PC-3 (cell line): ENCODE data around the gene CMAS. TPM values are rescaled to one million over a fixed set of nuclear protein-coding genes. Genes with fewer than 3 reads are reported as not detected.

Experiments used
- ATAC-seq: fragments of 200-7000 bp; cut with Tn5 transposase; 2 replicates; pipeline ENCODE4 v1.9.1; 2020; ENCODE audit warnings: mild to moderate bottlenecking, moderate library complexity
- BruUV-seq: library from RNA; stranded (reverse); fragments of 400-500 nt; replicated peaks from 2 replicates; lab custom pipeline; 2021; lab: Mats Ljungman, UMichigan
- CTCF ChIA-PET: fragments of 300-600 bp; sonication (Branson Sonifier 250); formaldehyde crosslinking; loops from one replicate; lab custom pipeline; 2022; ENCODE audit warnings: antibody characterized with exemption; lab: Charles Lee
- POLR2A ChIA-PET: fragments of 300-600 bp; sonication (Branson Sonifier 250); formaldehyde crosslinking; loops from one replicate; lab custom pipeline; 2022; ENCODE audit warnings: antibody characterized with exemption; ENCODE audit not compliant: unreplicated experiment; lab: Charles Lee
- DNase-seq: peaks from one replicate; pipeline ENCODE4 v3.0.0-alpha.2; 2015
- H2AFZ ChIP-seq: fragments of 300-600 bp; sonication (generic); 2 replicates; pipeline ENCODE4 v1.6.0; 2016; ENCODE audit warnings: antibody characterized with exemption, low read length
- H3F3A ChIP-seq: fragments of 300-600 bp; sonication (generic); one replicate; pipeline ENCODE4 v1.6.0; 2017; ENCODE audit warnings: antibody characterized with exemption, low read length, control low read depth, mild to moderate bottlenecking; ENCODE audit not compliant: unreplicated experiment
- H3K27ac ChIP-seq: fragments of 300-600 bp; sonication (generic); 2 replicates; pipeline ENCODE4 v1.5.1; 2016; ENCODE audit warnings: mild to moderate bottlenecking, low read length
- H3K27me3 ChIP-seq: fragments of 300-600 bp; sonication (generic); 2 replicates; pipeline ENCODE4 v1.6.1; 2016; ENCODE audit warnings: low read length, mixed read lengths
- H3K36me3 ChIP-seq: fragments of 300-600 bp; sonication (generic); 2 replicates; pipeline ENCODE4 v1.6.1; 2016; ENCODE audit warnings: low read depth, mixed run types, low read length, mixed read lengths
- H3K4me1 ChIP-seq: fragments of 300-600 bp; sonication (generic); 2 replicates; pipeline ENCODE4 v1.5.1; 2016; ENCODE audit warnings: low read length; ENCODE audit not compliant: insufficient read depth
- H3K4me2 ChIP-seq: fragments of 300-600 bp; sonication (generic); 2 replicates; pipeline ENCODE4 v1.6.0; 2016; ENCODE audit warnings: low read length
- H3K4me3 ChIP-seq: fragments of 300-600 bp; sonication (generic); 2 replicates; pipeline ENCODE4 v1.5.1; 2016; ENCODE audit warnings: mild to moderate bottlenecking, low read length, mixed read lengths
- H3K79me2 ChIP-seq: fragments of 300-600 bp; sonication (generic); 2 replicates; pipeline ENCODE4 v1.6.1; 2017; ENCODE audit warnings: low read length, mixed read lengths
- H3K9ac ChIP-seq: fragments of 300-600 bp; sonication (generic); 2 replicates; pipeline ENCODE4 v1.6.0; 2016; ENCODE audit warnings: mild to moderate bottlenecking, low read length
- H3K9me2 ChIP-seq: fragments of 300-600 bp; sonication (generic); replicated peaks from 2 replicates; pipeline ENCODE4 v1.6.1; 2016; ENCODE audit warnings: mixed run types, low read length, mixed read lengths
- H3K9me3 ChIP-seq: fragments of 300-600 bp; sonication (generic); 2 replicates; pipeline ENCODE4 v1.6.1; 2016; ENCODE audit warnings: low read length, mixed read lengths
- H4K20me1 ChIP-seq: fragments of 300-600 bp; sonication (generic); 2 replicates; pipeline ENCODE4 v1.6.1; 2016; ENCODE audit warnings: low read length, mixed read lengths
- EZH2 ChIP-seq: fragments of 300-600 bp; sonication (generic); IDR thresholded peaks from one replicate; pipeline ENCODE4 v1.6.1; 2017; ENCODE audit warnings: antibody characterized with exemption, mild to moderate bottlenecking, low read length; ENCODE audit not compliant: unreplicated experiment
- EZH2phosphoT487 ChIP-seq: fragments of 300-600 bp; sonication (generic); IDR thresholded peaks from 2 replicates; pipeline ENCODE4 v1.6.1; 2018; ENCODE audit warnings: mild to moderate bottlenecking, antibody characterized with exemption, low read length, borderline replicate concordance
- intact Hi-C: fragments of 100-400 bp; cut with micrococcal nuclease; formaldehyde crosslinking; loops from 2 replicates; pipeline ENCODE4 v1.9.0; 2023
- total RNA-seq: library from RNA; depleted of rRNA; stranded (reverse); fragments of >200 nt; gene quantifications from 2 replicates; pipeline ENCODE4 v1.2.3, GENCODE V29; 2014; rRNA removed
- TF ChIP-seq, protein P1 (sequence below): fragments of 300-600 bp; sonication (generic); conservative IDR thresholded peaks from 2 replicates; pipeline ENCODE4 v1.5.1; 2017; ENCODE audit warnings: antibody characterized with exemption, low read depth, mild to moderate bottlenecking, low read length

The CMAS gene
- total RNA-seq, 1 experiment from 2014 or later = 25.0 TPM

DNA sequence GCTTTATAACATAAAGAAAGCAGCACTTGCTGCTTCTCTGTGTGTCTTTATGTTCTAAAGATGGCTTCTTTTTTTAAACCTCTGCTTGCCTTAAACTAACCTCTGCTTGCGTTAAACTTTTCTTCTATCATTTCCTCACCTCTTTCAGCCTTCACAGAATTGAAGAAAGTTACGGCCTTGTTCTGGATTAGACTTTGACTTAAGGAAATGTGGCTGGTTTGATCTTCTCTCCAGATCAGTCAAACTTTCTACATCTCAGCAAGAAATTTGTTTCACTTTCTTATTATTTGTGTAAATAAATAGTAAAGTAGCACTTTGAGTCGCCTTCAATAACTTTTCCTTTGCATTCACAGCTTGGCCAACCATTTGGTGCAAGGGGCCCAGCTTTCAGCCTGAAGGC, 64.2 kb downstream of the CMAS start:
- Histone ChIP-seq H3K4me1 (no peaks in the 10 kb centered on the region), H3K4me3 (no peak overlapping the region), H3K9me3 (no peaks in the 10 kb centered on the region), H3K4me2 (no peak overlapping the region), H3K79me2 (no peaks in the 10 kb centered on the region), H3K9ac (no peak overlapping the region), H3F3A (no peaks in the 10 kb centered on the region), H3K27me3 (no peaks in the 10 kb centered on the region), H3K36me3 (no peaks in the 10 kb centered on the region), H4K20me1 (no peaks in the 10 kb centered on the region), H3K9me2 (no peaks in the 10 kb centered on the region), H2AFZ (no peak overlapping the region), H3K27ac (no peak overlapping the region)
- ChIA-PET CTCF (no interaction called here), POLR2A (no interaction called here)
- ATAC-seq (no peak), DNase-seq (no peak)
- no peak for TF ChIP-seq EZH2
- no peak for TF ChIP-seq EZH2phosphoT487
- TF ChIP-seq, protein P1, sequence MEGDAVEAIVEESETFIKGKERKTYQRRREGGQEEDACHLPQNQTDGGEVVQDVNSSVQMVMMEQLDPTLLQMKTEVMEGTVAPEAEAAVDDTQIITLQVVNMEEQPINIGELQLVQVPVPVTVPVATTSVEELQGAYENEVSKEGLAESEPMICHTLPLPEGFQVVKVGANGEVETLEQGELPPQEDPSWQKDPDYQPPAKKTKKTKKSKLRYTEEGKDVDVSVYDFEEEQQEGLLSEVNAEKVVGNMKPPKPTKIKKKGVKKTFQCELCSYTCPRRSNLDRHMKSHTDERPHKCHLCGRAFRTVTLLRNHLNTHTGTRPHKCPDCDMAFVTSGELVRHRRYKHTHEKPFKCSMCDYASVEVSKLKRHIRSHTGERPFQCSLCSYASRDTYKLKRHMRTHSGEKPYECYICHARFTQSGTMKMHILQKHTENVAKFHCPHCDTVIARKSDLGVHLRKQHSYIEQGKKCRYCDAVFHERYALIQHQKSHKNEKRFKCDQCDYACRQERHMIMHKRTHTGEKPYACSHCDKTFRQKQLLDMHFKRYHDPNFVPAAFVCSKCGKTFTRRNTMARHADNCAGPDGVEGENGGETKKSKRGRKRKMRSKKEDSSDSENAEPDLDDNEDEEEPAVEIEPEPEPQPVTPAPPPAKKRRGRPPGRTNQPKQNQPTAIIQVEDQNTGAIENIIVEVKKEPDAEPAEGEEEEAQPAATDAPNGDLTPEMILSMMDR = no peak
- no TSS peak for BruUV-seq
- intact Hi-C loops = no loop called here

Other genes with a start within 250 kb of the CMAS start
- 0.23 and 0.33 TPM in 2 replicates for gene ABCC9, start 104.8 kb upstream of the CMAS start, total RNA-seq